K562 (cell line): Measurements from ENCODE around the gene WWP2. TPM values are rescaled to one million over a fixed set of nuclear protein-coding genes. Genes with fewer than 3 reads are reported as not detected.

Experiments
- ATAC-seq: fragments of 200-7000 bp; cut with Tn5 transposase; 3 replicates; pipeline ENCODE4 v1.9.1; 2020; ENCODE audit warnings: moderate library complexity
- BruUV-seq: library from RNA; stranded (reverse); fragments of 400-500 nt; replicated peaks from 2 replicates; lab custom pipeline; 2021; lab: Mats Ljungman, UMichigan
- CTCF ChIA-PET: fragments of 300-600 bp; formaldehyde crosslinking; extraction: SDS; loops from one replicate; lab custom pipeline; 2021; ENCODE audit warnings: low intra/inter-chr PET ratio; lab: Yijun Ruan, JAX
- POLR2A ChIA-PET: fragments of 300-600, 350-650 bp; sonication (Branson Sonifier 250); formaldehyde crosslinking; extraction: SDS; loops from one replicate; lab custom pipeline; 2021; ENCODE audit warnings: antibody characterized with exemption, inconsistent platforms; lab: Yijun Ruan, JAX
- DNase-seq, 4 experiments: peaks; one replicate each; pipeline versions ENCODE4 v3.0.0 to v3.0.0-alpha.2; 2011 to 2018; ENCODE audit warnings: low spot score in 3 of 4, mixed read lengths in 3 of 4; ENCODE audit errors: extremely low read depth in 1 of 4
- FAIRE-seq: peaks from 2 replicates; lab custom pipeline; 2011; peaks lifted over from hg19 to GRCh38; lab: Jason Lieb, UNC
- H2AFZ ChIP-seq: 2 replicates; pipeline ENCODE4 v1.6.0; 2011; ENCODE audit warnings: low read depth, low read length, control low read depth, inconsistent platforms
- H3K27ac ChIP-seq: fragments of 200-600 bp; 3 replicates; pipeline ENCODE4 v1.8.0; 2011; ENCODE audit warnings: low read depth, mild to moderate bottlenecking, control low read depth, inconsistent platforms, low read length, moderate library complexity, mixed read lengths; ENCODE audit errors: extremely low read depth
- H3K27me3 ChIP-seq, 2 experiments: fragments of 300-600 bp in 1 of 2; 2 replicates in 1 of 2; 3 replicates in 1 of 2; pipeline versions ENCODE4 v1.6.0 to v1.8.0; 2011; ENCODE audit warnings: inconsistent platforms in 2 of 2, low read length in 2 of 2, mild to moderate bottlenecking in 1 of 2, mixed read lengths in 1 of 2, moderate library complexity in 1 of 2; ENCODE audit not compliant: control insufficient read depth in 2 of 2, insufficient read depth in 2 of 2
- H3K36me3 ChIP-seq: fragments of 300-600 bp; 3 replicates; pipeline ENCODE4 v1.8.0; 2011; ENCODE audit warnings: mild to moderate bottlenecking, low read length, inconsistent platforms; ENCODE audit not compliant: control insufficient read depth, insufficient read depth
- H3K4me1 ChIP-seq, 2 experiments: fragments of 200-600 bp in 1 of 2; replicated peaks in 1 of 2; 2 replicates in 1 of 2; 3 replicates in 1 of 2; pipeline versions ENCODE4 v1.5.1 to v1.8.0; 2011; ENCODE audit warnings: inconsistent platforms in 2 of 2, low read length in 2 of 2, mild to moderate bottlenecking in 1 of 2, mixed read lengths in 1 of 2, moderate library complexity in 1 of 2; ENCODE audit not compliant: control insufficient read depth in 2 of 2, insufficient read depth in 2 of 2
- H3K4me2 ChIP-seq: 2 replicates; pipeline ENCODE4 v1.6.1; 2011; ENCODE audit warnings: low read length, control low read depth, inconsistent platforms, mixed read lengths; ENCODE audit not compliant: insufficient read depth
- H3K4me3 ChIP-seq: fragments of 200-600 bp; sonication (generic), shearing (Covaris generic); 2 replicates; pipeline ENCODE4 v1.5.1; 2016; ENCODE audit warnings: control low read depth, inconsistent platforms
- H3K79me2 ChIP-seq: fragments of 200-600 bp; 3 replicates; pipeline ENCODE4 v1.8.0; 2011; ENCODE audit warnings: low read length, inconsistent platforms; ENCODE audit not compliant: control insufficient read depth, insufficient read depth
- H3K9ac ChIP-seq, 2 experiments: 2 replicates each; pipeline versions ENCODE4 v1.6.0 to v1.6.1; 2011; ENCODE audit warnings: low read depth in 2 of 2, low read length in 2 of 2, control low read depth in 1 of 2, inconsistent platforms in 1 of 2, mild to moderate bottlenecking in 1 of 2, mixed read lengths in 1 of 2; ENCODE audit not compliant: insufficient read depth in 1 of 2
- H3K9me1 ChIP-seq: one replicate; pipeline ENCODE4 v1.6.0; 2011; ENCODE audit warnings: inconsistent platforms, mild to moderate bottlenecking, low read length, moderate library complexity; ENCODE audit not compliant: control insufficient read depth, insufficient read depth
- H3K9me3 ChIP-seq: replicated peaks from 2 replicates; pipeline ENCODE4 v1.5.1; 2011; ENCODE audit warnings: low read depth, low read length, inconsistent platforms; ENCODE audit not compliant: control insufficient read depth, insufficient read depth
- H4K20me1 ChIP-seq: replicated peaks from 2 replicates; pipeline ENCODE4 v1.6.1; 2011; ENCODE audit warnings: low read length, inconsistent platforms, mixed read lengths; ENCODE audit not compliant: control insufficient read depth, insufficient read depth
- CLOCK ChIP-seq: fragments of 250-450 bp; sonication (Bioruptor Pico); IDR thresholded peaks from 2 replicates; pipeline ENCODE4 v1.4.0; 2020; ENCODE audit warnings: mild to moderate bottlenecking, moderate library complexity, borderline replicate concordance
- DIDO1 ChIP-seq: fragments of 450-650 bp; IDR thresholded peaks from 2 replicates; pipeline ENCODE4 v1.6.1; 2016; ENCODE audit warnings: low read depth, missing biosample characterization, missing genetic modification characterization
- KLF6 ChIP-seq: fragments of 250-450 bp; sonication (Bioruptor Pico); IDR thresholded peaks from 2 replicates; pipeline ENCODE4 v1.4.0; 2020; ENCODE audit warnings: mild to moderate bottlenecking, moderate library complexity, borderline replicate concordance
- SMAD3 ChIP-seq: fragments of 450-650 bp; formaldehyde crosslinking; conservative IDR thresholded peaks from 2 replicates; pipeline ENCODE4 v1.4.0; 2020; ENCODE audit warnings: mild to moderate bottlenecking
- WGBS: fragments of 100-300 bp; shearing (Covaris generic); methylation state at CpG from one replicate; pipeline ENCODE4 v1.1.6; 2016; ENCODE audit warnings: low coverage, mixed read lengths; ENCODE audit not compliant: insufficient coverage; ENCODE audit errors: missing lambda C conversion rate; 5-methylcytosine and 5-hydroxymethylcytosine counted together
- in situ Hi-C: fragments of 300-500 bp; cut with MboI; formaldehyde crosslinking; loops from 4 replicates; pipeline ENCODE4 v1.15.0; 2018; ENCODE audit warnings: inconsistent platforms, mixed read lengths
- intact Hi-C: fragments of 100-400 bp; cut with micrococcal nuclease; formaldehyde crosslinking; loops from 2 replicates; pipeline ENCODE4 v1.14.2; 2022
- polyA plus RNA-seq, 8 experiments: library from polyadenylated mRNA; depleted of rRNA in 4 of 8; stranded (reverse) in 5 of 8; unstranded in 3 of 8; fragments of >200 nt; fragmentation: Nextera tagmentation in 2 of 8; fragmentation: Illumina TruSeq in 1 of 8; extraction: Ambion mirVana in 2 of 8; extraction: Trizol in 1 of 8; gene quantifications; 2 replicates each; pipeline versions ENCODE4 v1.2.1 to v1.2.3, GENCODE V29; 2011 to 2014; ENCODE audit warnings: inconsistent platforms in 1 of 8, missing spikeins in 1 of 8
- total RNA-seq, 7 experiments: library from RNA; depleted of rRNA in 6 of 7; stranded (reverse); fragments of >200 nt in 6 of 7; fragmentation: Illumina TruSeq in 2 of 7; extraction: Trizol in 2 of 7; gene quantifications; 2 replicates each; pipeline versions ENCODE4 v1.2.1 to v1.2.3, GENCODE V29; 2011 to 2021; ENCODE audit warnings: low replicate concordance in 1 of 7
- TF ChIP-seq, protein P1 (sequence below): sonication (generic); formaldehyde crosslinking; IDR thresholded peaks from 2 replicates; pipeline ENCODE4 v1.8.1; 2022; ENCODE audit warnings: missing genetic modification reagents

Gene WWP2
- total and polyA plus RNA-seq, 9 of the 15 experiments (the other 6 are each of a cell fraction or from before 2014, with no cell fraction given): 1.9 to 34.4 (median 14.6) TPM

GRCh38 chr16:69781118-69781517, 19.0 kb downstream of the WWP2 start:
- Histone ChIP-seq H3K9ac (no peak overlapping the region), H3K4me1 (no peaks in the 10 kb centered on the region), H3K79me2 (no peaks in the 10 kb centered on the region), H3K27me3 (no peaks in the 10 kb centered on the region), H4K20me1 (no peaks in the 10 kb centered on the region), H3K9me1 (no peaks in the 10 kb centered on the region), H3K4me3 (no peak overlapping the region), H3K27ac (no peak overlapping the region), H2AFZ (no peak overlapping the region), H3K4me2 (no peak overlapping the region), H3K9me3 (no peaks in the 10 kb centered on the region), H3K36me3 (peaks cover 4% of the 10 kb centered on the region; the same call in 1 of the 3 replicates)
- 58% methylated on average over 3 of the region's 3 CpGs for WGBS
- TF ChIP-seq, protein P1, sequence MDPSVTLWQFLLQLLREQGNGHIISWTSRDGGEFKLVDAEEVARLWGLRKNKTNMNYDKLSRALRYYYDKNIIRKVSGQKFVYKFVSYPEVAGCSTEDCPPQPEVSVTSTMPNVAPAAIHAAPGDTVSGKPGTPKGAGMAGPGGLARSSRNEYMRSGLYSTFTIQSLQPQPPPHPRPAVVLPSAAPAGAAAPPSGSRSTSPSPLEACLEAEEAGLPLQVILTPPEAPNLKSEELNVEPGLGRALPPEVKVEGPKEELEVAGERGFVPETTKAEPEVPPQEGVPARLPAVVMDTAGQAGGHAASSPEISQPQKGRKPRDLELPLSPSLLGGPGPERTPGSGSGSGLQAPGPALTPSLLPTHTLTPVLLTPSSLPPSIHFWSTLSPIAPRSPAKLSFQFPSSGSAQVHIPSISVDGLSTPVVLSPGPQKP (CRISPR knock-in tag): no peak
- TF ChIP-seq SMAD3 (no peak), DIDO1 (no peak), KLF6 (CRISPR knock-in tag) (no peak), CLOCK (CRISPR knock-in tag) (no peak)
- no TSS peak for BruUV-seq
- no peak for FAIRE-seq
- ChIA-PET CTCF (no interaction called here), POLR2A (no interaction called here)
- DNase-seq: no peak
- intact Hi-C loops: no loop called here
- in situ Hi-C loops: no loop called here
- no peak for ATAC-seq
